Astrocyte (in vitro differentiated cells and primary cell): Measurements from ENCODE around the gene LMO7. TPM values are rescaled to one million over a fixed set of nuclear protein-coding genes. Genes with fewer than 3 reads are reported as not detected.
A peak's percentile ranks its signal among the peaks of the same experiment; 100 is the strongest.

ENCODE experiments used
- DNase-seq: peaks from one replicate; pipeline ENCODE4 v3.0.0-alpha.2; 2010; ENCODE audit warnings: low read depth
- FAIRE-seq: peaks from 2 replicates; lab custom pipeline; 2011; peaks lifted over from hg19 to GRCh38; lab: Jason Lieb, UNC
- H2AFZ ChIP-seq: 2 replicates; pipeline ENCODE4 v1.6.0; 2012; ENCODE audit warnings: low read depth, low read length, inconsistent platforms
- H3K27ac ChIP-seq: 2 replicates; pipeline ENCODE4 v1.5.1; 2011; ENCODE audit warnings: low read depth, low read length, inconsistent platforms
- H3K27me3 ChIP-seq: 2 replicates; pipeline ENCODE4 v1.6.0; 2011; ENCODE audit warnings: low read length, inconsistent platforms; ENCODE audit not compliant: insufficient read depth
- H3K36me3 ChIP-seq: 2 replicates; pipeline ENCODE4 v1.5.1; 2011; ENCODE audit warnings: low read length, inconsistent platforms; ENCODE audit not compliant: insufficient read depth
- H3K4me1 ChIP-seq: 2 replicates; pipeline ENCODE4 v1.5.1; 2011; ENCODE audit warnings: low read length, inconsistent platforms; ENCODE audit not compliant: insufficient read depth
- H3K4me2 ChIP-seq: 2 replicates; pipeline ENCODE4 v1.6.0; 2012; ENCODE audit warnings: low read length, inconsistent platforms
- H3K4me3 ChIP-seq: 2 replicates; pipeline ENCODE4 v1.5.1; 2011; ENCODE audit warnings: low read depth, mild to moderate bottlenecking, low read length, inconsistent platforms; ENCODE audit not compliant: insufficient read depth
- H3K79me2 ChIP-seq: 2 replicates; pipeline ENCODE4 v1.6.0; 2012; ENCODE audit warnings: mild to moderate bottlenecking, low read length, inconsistent platforms; ENCODE audit not compliant: insufficient read depth
- H3K9ac ChIP-seq: 2 replicates; pipeline ENCODE4 v1.6.0; 2012; ENCODE audit warnings: mild to moderate bottlenecking, low read length, inconsistent platforms
- H3K9me3 ChIP-seq: 2 replicates; pipeline ENCODE4 v1.5.1; 2012; ENCODE audit warnings: low read depth, mild to moderate bottlenecking, low read length, inconsistent platforms; ENCODE audit not compliant: insufficient read depth
- H4K20me1 ChIP-seq: 2 replicates; pipeline ENCODE4 v1.6.0; 2012; ENCODE audit warnings: low read length, inconsistent platforms; ENCODE audit not compliant: insufficient read depth
- H3K27ac Mint-ChIP-seq: one replicate; pipeline ENCODE4 v1.8.0; 2021; ENCODE audit warnings: mild to moderate bottlenecking, mixed read lengths; ENCODE audit not compliant: unreplicated experiment
- H3K27me3 Mint-ChIP-seq: one replicate; pipeline ENCODE4 v1.8.0; 2021; ENCODE audit warnings: low read depth, mixed read lengths; ENCODE audit not compliant: unreplicated experiment
- H3K36me3 Mint-ChIP-seq: one replicate; pipeline ENCODE4 v1.8.0; 2021; ENCODE audit warnings: low read depth, mixed read lengths; ENCODE audit not compliant: unreplicated experiment
- H3K4me1 Mint-ChIP-seq: one replicate; pipeline ENCODE4 v1.8.0; 2021; ENCODE audit warnings: low read depth, mixed read lengths; ENCODE audit not compliant: unreplicated experiment
- H3K4me3 Mint-ChIP-seq: one replicate; pipeline ENCODE4 v1.8.0; 2021; ENCODE audit warnings: mild to moderate bottlenecking, moderate library complexity, mixed read lengths; ENCODE audit not compliant: unreplicated experiment
- H3K9me3 Mint-ChIP-seq: one replicate; pipeline ENCODE4 v1.8.0; 2021; ENCODE audit warnings: mild to moderate bottlenecking, mixed read lengths; ENCODE audit not compliant: unreplicated experiment
- CTCF ChIP-seq: IDR thresholded peaks from 2 replicates; pipeline ENCODE4 v1.5.1; 2011; ENCODE audit warnings: low read depth, mild to moderate bottlenecking, inconsistent platforms, low read length, moderate library complexity; ENCODE audit not compliant: insufficient read depth
- EZH2 ChIP-seq: IDR thresholded peaks from 2 replicates; pipeline ENCODE4 v1.6.1; 2012; ENCODE audit warnings: mild to moderate bottlenecking, low read length, inconsistent platforms; ENCODE audit not compliant: insufficient read depth
- total RNA-seq: library from RNA; stranded (reverse); gene quantifications from 2 replicates; pipeline ENCODE4 v1.2.1, GENCODE V29; 2021

LMO7 gene
- total RNA-seq, 1 donor from 2014 or later, result 52.2 TPM

GRCh38 chr13:75861786-75862185 is 225.7 kb downstream of the LMO7 start:
- H3K4me1 Mint-ChIP-seq, result peaks cover 4% of the 10 kb centered on the region

GRCh38 chr13:75864718-75865117 is 228.6 kb downstream of the LMO7 start:
- Histone ChIP-seq H3K27ac (no peak overlapping the region), H4K20me1 (peaks cover 2% of the 10 kb centered on the region), H3K79me2 (no peaks in the 10 kb centered on the region), H3K27me3 (no peaks in the 10 kb centered on the region), H3K4me1 (peaks cover 10% of the 10 kb centered on the region), H3K4me3 (no peak overlapping the region), H2AFZ (no peak overlapping the region), H3K9me3 (no peaks in the 10 kb centered on the region), H3K36me3 (peaks cover under 1% of the 10 kb centered on the region), H3K4me2 (no peak overlapping the region), H3K9ac (no peak overlapping the region)
- H3K36me3 Mint-ChIP-seq, result peaks cover 8% of the 10 kb centered on the region
- DNase-seq (peak; percentile 61), FAIRE-seq (no peak)
- H3K4me1 Mint-ChIP-seq, result peaks cover 4% of the 10 kb centered on the region
- H3K4me3 Mint-ChIP-seq, result no peak overlapping the region
- peaks cover 4% of the 10 kb centered on the region for H3K9me3 Mint-ChIP-seq
- no peak overlapping the region for H3K27ac Mint-ChIP-seq
- H3K27me3 Mint-ChIP-seq, result no peaks in the 10 kb centered on the region
- TF ChIP-seq CTCF (no peak), EZH2 (no peak)

More at GRCh38 chr13:75861786-75862185, 225.7 kb downstream of the LMO7 start:
- H3K27ac Mint-ChIP-seq, result peak overlapping the region; percentile 34
- Histone ChIP-seq H2AFZ (no peak overlapping the region), H3K4me3 (no peak overlapping the region), H3K9me3 (no peaks in the 10 kb centered on the region), H3K36me3 (peaks cover 19% of the 10 kb centered on the region), H3K9ac (no peak overlapping the region), H4K20me1 (peaks cover 8% of the 10 kb centered on the region), H3K27ac (no peak overlapping the region), H3K4me1 (peaks cover 10% of the 10 kb centered on the region), H3K27me3 (no peaks in the 10 kb centered on the region), H3K4me2 (no peak overlapping the region), H3K79me2 (no peaks in the 10 kb centered on the region)
- DNase-seq (peak; percentile 35), FAIRE-seq (no peak)
- H3K4me3 Mint-ChIP-seq, result no peak overlapping the region
- H3K9me3 Mint-ChIP-seq, result peaks cover 4% of the 10 kb centered on the region
- no peak for TF ChIP-seq EZH2
- TF ChIP-seq CTCF, result no peak
- H3K27me3 Mint-ChIP-seq, result no peaks in the 10 kb centered on the region
- H3K36me3 Mint-ChIP-seq, result peaks cover 8% of the 10 kb centered on the region

GRCh38 chr13:75867379-75868117 is 231.4 kb downstream of the LMO7 start:
- Histone ChIP-seq H3K9ac (no peak overlapping the region), H3K27me3 (no peaks in the 10 kb centered on the region), H4K20me1 (no peaks in the 10 kb centered on the region), H3K4me3 (no peak overlapping the region), H3K4me2 (no peak overlapping the region), H3K27ac (no peak overlapping the region), H3K9me3 (no peaks in the 10 kb centered on the region), H2AFZ (no peak overlapping the region), H3K4me1 (peaks cover 7% of the 10 kb centered on the region), H3K79me2 (no peaks in the 10 kb centered on the region), H3K36me3 (no peaks in the 10 kb centered on the region)
- Mint-ChIP-seq H3K4me1 (no peaks in the 10 kb centered on the region), H3K27ac (no peak overlapping the region), H3K36me3 (no peaks in the 10 kb centered on the region), H3K27me3 (no peaks in the 10 kb centered on the region), H3K9me3 (peaks cover 4% of the 10 kb centered on the region), H3K4me3 (no peak overlapping the region)
- DNase-seq (no peak), FAIRE-seq (no peak)
- TF ChIP-seq CTCF (no peak), EZH2 (no peak)
